Caco-2 (cell line): ENCODE measurements around the gene STUM. TPM values are rescaled to one million over a fixed set of nuclear protein-coding genes. Genes with fewer than 3 reads are reported as not detected.

Experiments
- BruUV-seq: library from RNA; stranded (reverse); fragments of 400-500 nt; replicated peaks from 2 replicates; lab custom pipeline; 2021; lab: Mats Ljungman, UMichigan
- CTCF ChIA-PET: fragments of 300-600 bp; sonication (Branson Sonifier 250); formaldehyde crosslinking; loops from one replicate; lab custom pipeline; 2022; ENCODE audit warnings: antibody characterized with exemption; lab: Charles Lee
- POLR2A ChIA-PET: fragments of 300-600 bp; sonication (Branson Sonifier 250); formaldehyde crosslinking; loops from one replicate; lab custom pipeline; 2022; ENCODE audit warnings: antibody characterized with exemption; lab: Charles Lee
- DNase-seq, 2 experiments: peaks; one replicate each; pipeline versions ENCODE4 v3.0.0 to v3.0.0-alpha.2; 2020 to 2022
- H3K27me3 ChIP-seq: replicated peaks from 2 replicates; pipeline ENCODE4 v1.6.0; 2011; ENCODE audit warnings: low read length; ENCODE audit not compliant: control insufficient read depth, insufficient read depth
- H3K36me3 ChIP-seq: 2 replicates; pipeline ENCODE4 v1.5.1; 2011; ENCODE audit warnings: low read length; ENCODE audit not compliant: control insufficient read depth, insufficient read depth
- H3K4me1 ChIP-seq: fragments of 250-450 bp; sonication (Bioruptor Pico); 2 replicates; pipeline ENCODE4 v1.5.1; 2020; ENCODE audit warnings: mild to moderate bottlenecking
- H3K4me3 ChIP-seq: 2 replicates; pipeline ENCODE4 v1.5.1; 2011; ENCODE audit warnings: low read depth, mild to moderate bottlenecking, control low read depth, low read length
- H3K9me3 ChIP-seq: fragments of 250-450 bp; sonication (Bioruptor Pico); 2 replicates; pipeline ENCODE4 v1.5.1; 2020; ENCODE audit warnings: mild to moderate bottlenecking, moderate library complexity
- H3K27ac Mint-ChIP-seq: one replicate; pipeline ENCODE4 v1.8.0; 2022; ENCODE audit warnings: mixed read lengths; ENCODE audit not compliant: unreplicated experiment
- H3K27me3 Mint-ChIP-seq: one replicate; pipeline ENCODE4 v1.8.0; 2022; ENCODE audit warnings: mixed read lengths; ENCODE audit not compliant: insufficient read depth, unreplicated experiment
- H3K36me3 Mint-ChIP-seq: one replicate; pipeline ENCODE4 v1.8.0; 2022; ENCODE audit warnings: mild to moderate bottlenecking, mixed read lengths; ENCODE audit not compliant: insufficient read depth, unreplicated experiment
- H3K4me1 Mint-ChIP-seq: one replicate; pipeline ENCODE4 v1.8.0; 2022; ENCODE audit warnings: low read depth, mixed read lengths; ENCODE audit not compliant: unreplicated experiment
- H3K4me3 Mint-ChIP-seq: one replicate; pipeline ENCODE4 v1.8.0; 2022; ENCODE audit warnings: mild to moderate bottlenecking, moderate library complexity, mixed read lengths; ENCODE audit not compliant: unreplicated experiment
- H3K9me3 Mint-ChIP-seq: one replicate; pipeline ENCODE4 v1.8.0; 2022; ENCODE audit warnings: mixed read lengths; ENCODE audit not compliant: unreplicated experiment
- intact Hi-C: fragments of 100-400 bp; cut with micrococcal nuclease; formaldehyde crosslinking; loops from one replicate; pipeline ENCODE4 v1.10.0; 2022; ENCODE audit not compliant: unreplicated experiment
- total RNA-seq: library from RNA; stranded (reverse); gene quantifications from 2 replicates; pipeline ENCODE4 v1.2.3, GENCODE V29; 2022
- TF ChIP-seq, protein P1 (sequence below), 2 experiments: fragments of 200-600 bp in 1 of 2; IDR thresholded peaks; 1 replicate in 1 of 2; 2 replicates in 1 of 2; pipeline versions ENCODE4 v1.5.1 to v1.8.0; 2011 to 2022; ENCODE audit warnings: antibody characterized with exemption in 1 of 2, control low read depth in 1 of 2, inconsistent platforms in 1 of 2, low read depth in 1 of 2, low read length in 1 of 2, mild to moderate bottlenecking in 1 of 2, moderate library complexity in 1 of 2; ENCODE audit not compliant: insufficient read depth in 1 of 2, severe bottlenecking in 1 of 2, unreplicated experiment in 1 of 2

STUM gene
- total RNA-seq, 1 experiment from 2014 or later: 1.7 TPM

- Mint-ChIP-seq H3K4me3 (no peak overlapping the region), H3K27me3 (no peaks in the 10 kb centered on the region), H3K36me3 (peaks cover 5% of the 10 kb centered on the region), H3K9me3 (peaks cover 10% of the 10 kb centered on the region), H3K27ac (no peak overlapping the region), H3K4me1 (peaks cover 4% of the 10 kb centered on the region)
- H3K9me3 ChIP-seq: peaks cover 4% of the 10 kb centered on the region
- H3K27me3 ChIP-seq: no peaks in the 10 kb centered on the region
- ChIA-PET CTCF (no interaction called here), POLR2A (no interaction called here)
- H3K36me3 ChIP-seq: no peaks in the 10 kb centered on the region
- no peak overlapping the region for H3K4me3 ChIP-seq
- intact Hi-C loops: no loop called here
- TF ChIP-seq, protein P1, sequence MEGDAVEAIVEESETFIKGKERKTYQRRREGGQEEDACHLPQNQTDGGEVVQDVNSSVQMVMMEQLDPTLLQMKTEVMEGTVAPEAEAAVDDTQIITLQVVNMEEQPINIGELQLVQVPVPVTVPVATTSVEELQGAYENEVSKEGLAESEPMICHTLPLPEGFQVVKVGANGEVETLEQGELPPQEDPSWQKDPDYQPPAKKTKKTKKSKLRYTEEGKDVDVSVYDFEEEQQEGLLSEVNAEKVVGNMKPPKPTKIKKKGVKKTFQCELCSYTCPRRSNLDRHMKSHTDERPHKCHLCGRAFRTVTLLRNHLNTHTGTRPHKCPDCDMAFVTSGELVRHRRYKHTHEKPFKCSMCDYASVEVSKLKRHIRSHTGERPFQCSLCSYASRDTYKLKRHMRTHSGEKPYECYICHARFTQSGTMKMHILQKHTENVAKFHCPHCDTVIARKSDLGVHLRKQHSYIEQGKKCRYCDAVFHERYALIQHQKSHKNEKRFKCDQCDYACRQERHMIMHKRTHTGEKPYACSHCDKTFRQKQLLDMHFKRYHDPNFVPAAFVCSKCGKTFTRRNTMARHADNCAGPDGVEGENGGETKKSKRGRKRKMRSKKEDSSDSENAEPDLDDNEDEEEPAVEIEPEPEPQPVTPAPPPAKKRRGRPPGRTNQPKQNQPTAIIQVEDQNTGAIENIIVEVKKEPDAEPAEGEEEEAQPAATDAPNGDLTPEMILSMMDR (IDR thresholded peaks at IDR 0.05; ENCODE audit: insufficient read depth in 1 of 2, low read depth in 1 of 2, low read length in 1 of 2, severe bottlenecking in 1 of 2, unreplicated experiment in 1 of 2): no peak
- BruUV-seq: no TSS peak
- DNase-seq: no peak
- peaks cover 6% of the 10 kb centered on the region for H3K4me1 ChIP-seq
Observed at GRCh38 chr1:226599636-226600238, 51.2 kb downstream of the STUM start.

DNA sequence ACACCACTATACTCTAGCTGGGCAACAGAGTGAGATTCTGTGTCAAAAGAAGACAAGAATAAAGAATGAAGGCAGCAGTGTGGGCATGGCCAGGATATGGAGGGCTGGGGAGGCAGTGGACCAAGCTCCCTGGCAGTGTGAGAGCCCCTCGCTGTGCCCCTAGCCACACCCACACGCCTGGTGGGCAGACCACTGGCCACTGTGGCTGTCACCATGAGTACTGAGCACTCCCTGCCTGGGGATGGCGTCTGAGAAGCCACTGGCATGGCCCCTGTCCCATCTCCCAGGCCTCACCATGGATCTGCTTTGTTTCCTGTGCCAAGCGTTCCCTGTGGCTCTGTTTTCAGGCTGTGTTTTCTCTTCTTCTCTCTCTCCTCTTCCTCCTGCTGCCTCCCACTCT lies 51.7 kb downstream of the STUM start:
- BruUV-seq: no TSS peak
- Histone ChIP-seq H3K27me3 (no peaks in the 10 kb centered on the region), H3K9me3 (peaks cover 4% of the 10 kb centered on the region), H3K4me3 (no peak overlapping the region), H3K4me1 (peaks cover 11% of the 10 kb centered on the region), H3K36me3 (no peaks in the 10 kb centered on the region)
- no peak for DNase-seq
- Mint-ChIP-seq H3K27ac (no peak overlapping the region), H3K27me3 (no peaks in the 10 kb centered on the region), H3K9me3 (peaks cover 7% of the 10 kb centered on the region), H3K36me3 (peaks cover 5% of the 10 kb centered on the region), H3K4me3 (no peak overlapping the region), H3K4me1 (peaks cover 4% of the 10 kb centered on the region)
- intact Hi-C loops: no loop called here
- TF ChIP-seq, protein P1 (IDR thresholded peaks at IDR 0.05; ENCODE audit: insufficient read depth in 1 of 2, low read depth in 1 of 2, low read length in 1 of 2, severe bottlenecking in 1 of 2, unreplicated experiment in 1 of 2): no peak
- POLR2A ChIA-PET: no interaction called here
- CTCF ChIA-PET: no interaction called here

- H3K27ac Mint-ChIP-seq: no peak overlapping the region
- Histone ChIP-seq H3K4me1 (peaks cover 11% of the 10 kb centered on the region), H3K4me3 (no peak overlapping the region), H3K27me3 (no peaks in the 10 kb centered on the region), H3K36me3 (no peaks in the 10 kb centered on the region), H3K9me3 (no peaks in the 10 kb centered on the region)
- H3K9me3 Mint-ChIP-seq: no peaks in the 10 kb centered on the region
- peaks cover 5% of the 10 kb centered on the region for H3K36me3 Mint-ChIP-seq
- no peak overlapping the region for H3K4me3 Mint-ChIP-seq
- no peaks in the 10 kb centered on the region for H3K27me3 Mint-ChIP-seq
- POLR2A ChIA-PET: no interaction called here
- CTCF ChIA-PET: no interaction called here
- DNase-seq: no peak
- intact Hi-C loops: no loop called here
- H3K4me1 Mint-ChIP-seq: peaks cover 4% of the 10 kb centered on the region
- TF ChIP-seq, protein P1 (IDR thresholded peaks at IDR 0.05; ENCODE audit: insufficient read depth in 1 of 2, low read depth in 1 of 2, low read length in 1 of 2, severe bottlenecking in 1 of 2, unreplicated experiment in 1 of 2): no peak
- no TSS peak for BruUV-seq
Observed at GRCh38 chr1:226601456-226601855, 52.9 kb downstream of the STUM start.
